GM19452 (cell line): ENCODE results near the gene CBX5.
"Not testable (repeated sequence)": the region's sequence is repeated elsewhere in the genome, so short reads cannot be mapped to it uniquely, and the experiment has no call there.

ENCODE experiments used
- ATAC-seq: cut with Tn5 transposase; IDR thresholded peaks from one replicate; pipeline ENCODE4 v1.9.1; 2021; ENCODE audit not compliant: unreplicated experiment

Gene CBX5

GRCh38 chr12:54227927-54228326 lies 52.0 kb downstream of the CBX5 start:
- not testable (repeated sequence) for ATAC-seq

- ATAC-seq, result no peak
These were observed 52.5 kb downstream of the CBX5 start for GRCh38 chr12:54227376-54227775.

- ATAC-seq, result no peak
These were observed 54.3 kb downstream of the CBX5 start for GRCh38 chr12:54225666-54226065.

- no peak for ATAC-seq
These were observed 57.3 kb downstream of the CBX5 start for GRCh38 chr12:54222609-54223008.

GRCh38 chr12:54221402-54221984 lies 58.4 kb downstream of the CBX5 start:
- no peak for ATAC-seq

- ATAC-seq, result no peak
These were observed 59.4 kb downstream of the CBX5 start for GRCh38 chr12:54220567-54220966.

- no peak for ATAC-seq
These were observed 59.8 kb downstream of the CBX5 start for GRCh38 chr12:54220092-54220557.

GRCh38 chr12:54217774-54218241 lies 62.1 kb downstream of the CBX5 start:
- no peak for ATAC-seq

GRCh38 chr12:54216797-54217661 lies 62.9 kb downstream of the CBX5 start:
- no peak for ATAC-seq

- ATAC-seq, result no peak
These were observed 63.7 kb downstream of the CBX5 start for GRCh38 chr12:54215989-54216796.

- peak; percentile 85 for ATAC-seq
These were observed 65.1 kb downstream of the CBX5 start for GRCh38 chr12:54214553-54215406.

GRCh38 chr12:54213079-54213478 lies 66.8 kb downstream of the CBX5 start:
- no peak for ATAC-seq

GRCh38 chr12:54211920-54212319 lies 68.0 kb downstream of the CBX5 start:
- ATAC-seq, result no peak

GRCh38 chr12:54210400-54210790 lies 69.5 kb downstream of the CBX5 start:
- no peak for ATAC-seq

GRCh38 chr12:54208591-54208990 lies 71.3 kb downstream of the CBX5 start:
- no peak for ATAC-seq

GRCh38 chr12:54207539-54208294 lies 72.2 kb downstream of the CBX5 start:
- no peak for ATAC-seq

- ATAC-seq, result no peak
These were observed 73.1 kb downstream of the CBX5 start for GRCh38 chr12:54206791-54207190.

GRCh38 chr12:54204316-54204715 lies 75.6 kb downstream of the CBX5 start:
- no peak for ATAC-seq

GRCh38 chr12:54201001-54201794 lies 78.7 kb downstream of the CBX5 start:
- peak; percentile 63 for ATAC-seq
